Fibroblast of peridontal ligament (primary cell): Measurements from ENCODE around the gene PRR36.
A peak's percentile ranks its signal among the peaks of the same experiment; 100 is the strongest.
"Not testable (repeated sequence)": the region's sequence is repeated elsewhere in the genome, so short reads cannot be mapped to it uniquely, and the experiment has no call there.

Source experiments
- DNase-seq: peaks from one replicate; pipeline ENCODE4 v3.0.0-alpha.2; 2010; ENCODE audit errors: extremely low read depth

The PRR36 gene

GRCh38 chr19:7860714-7861618, 13.2 kb downstream of the PRR36 start:
- DNase-seq, result no peak

- no peak for DNase-seq
Observed at GRCh38 chr19:7859831-7860713, 14.1 kb downstream of the PRR36 start.

GRCh38 chr19:7859087-7859486, 15.1 kb downstream of the PRR36 start:
- not testable (repeated sequence) for DNase-seq

- DNase-seq, result no peak
Observed at GRCh38 chr19:7858109-7858770, 15.9 kb downstream of the PRR36 start.

- DNase-seq, result no peak
Observed at GRCh38 chr19:7857727-7858108, 16.5 kb downstream of the PRR36 start.

GRCh38 chr19:7856679-7857663, 17.2 kb downstream of the PRR36 start:
- DNase-seq, result no peak

- DNase-seq, result no peak
Observed at GRCh38 chr19:7856109-7856591, 18.0 kb downstream of the PRR36 start.

GRCh38 chr19:7855426-7856108, 18.6 kb downstream of the PRR36 start:
- no peak for DNase-seq

- no peak for DNase-seq
Observed at GRCh38 chr19:7853770-7854128, 20.4 kb downstream of the PRR36 start.

GRCh38 chr19:7852851-7853769, 21.1 kb downstream of the PRR36 start:
- peak; percentile 29 for DNase-seq

GRCh38 chr19:7851623-7852500, 22.3 kb downstream of the PRR36 start:
- DNase-seq, result no peak

- no peak for DNase-seq
Observed at GRCh38 chr19:7850945-7851622, 23.1 kb downstream of the PRR36 start.

GRCh38 chr19:7850000-7850813, 24.0 kb downstream of the PRR36 start:
- DNase-seq, result no peak

GRCh38 chr19:7849631-7849999, 24.6 kb downstream of the PRR36 start:
- no peak for DNase-seq

GRCh38 chr19:7848779-7849457, 25.3 kb downstream of the PRR36 start:
- no peak for DNase-seq

GRCh38 chr19:7847664-7848063, 26.5 kb downstream of the PRR36 start:
- DNase-seq, result no peak
